GM21381 (cell line): ENCODE results near the gene SSR3.
"Not testable (repeated sequence)": the region's sequence is repeated elsewhere in the genome, so short reads cannot be mapped to it uniquely, and the experiment has no call there.

Experiments
- ATAC-seq: cut with Tn5 transposase; IDR thresholded peaks from one replicate; pipeline ENCODE4 v1.9.1; 2021; ENCODE audit warnings: mild to moderate bottlenecking, moderate library complexity; ENCODE audit not compliant: unreplicated experiment

Gene SSR3

DNA sequence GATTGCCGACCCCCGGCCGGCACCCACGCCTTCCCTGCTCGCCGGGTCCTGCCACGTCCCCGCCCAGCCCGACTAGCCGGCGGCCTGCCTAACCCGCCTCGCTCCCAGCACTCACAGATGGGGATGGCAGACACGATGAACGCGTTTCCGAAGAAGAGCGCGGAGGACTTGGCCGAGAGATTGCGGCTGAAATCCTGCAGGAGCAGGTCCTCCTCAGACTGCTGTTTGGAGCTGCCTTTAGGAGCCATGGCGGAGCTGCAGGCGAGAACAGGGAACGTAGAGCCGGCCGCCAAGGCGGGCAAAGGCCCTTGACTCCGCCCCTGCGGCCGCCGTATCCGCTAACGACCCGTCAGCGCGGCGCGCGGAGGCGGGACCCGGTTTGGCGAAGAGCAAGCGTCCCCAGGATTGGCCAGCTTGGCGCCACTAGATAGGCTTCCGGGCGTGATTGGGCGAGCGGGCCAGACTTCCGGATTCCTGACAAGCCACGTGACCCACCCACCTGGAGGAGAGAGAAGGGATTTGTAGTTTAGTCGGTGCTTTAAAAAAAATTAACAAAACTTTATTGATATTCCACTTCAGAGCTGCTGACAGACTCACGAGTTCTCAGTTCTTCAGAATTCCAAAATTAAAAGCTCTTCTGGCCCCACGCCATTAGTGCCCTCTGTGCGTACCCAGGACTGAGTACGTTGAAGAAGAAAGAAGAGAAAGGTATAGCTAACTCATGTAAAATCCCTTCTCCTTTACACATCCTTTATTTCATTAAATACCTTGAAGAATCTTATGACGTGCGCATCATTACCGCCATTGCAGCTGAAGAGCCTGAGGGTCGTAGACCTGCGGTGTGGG, at the start of gene SSR3:
Gene SSR3 (minus strand): TSS at position 276 of the 846 bp plus-strand sequence. CDS start 28 bp downstream, at position 248.
- peak; percentile 99 for ATAC-seq

DNA sequence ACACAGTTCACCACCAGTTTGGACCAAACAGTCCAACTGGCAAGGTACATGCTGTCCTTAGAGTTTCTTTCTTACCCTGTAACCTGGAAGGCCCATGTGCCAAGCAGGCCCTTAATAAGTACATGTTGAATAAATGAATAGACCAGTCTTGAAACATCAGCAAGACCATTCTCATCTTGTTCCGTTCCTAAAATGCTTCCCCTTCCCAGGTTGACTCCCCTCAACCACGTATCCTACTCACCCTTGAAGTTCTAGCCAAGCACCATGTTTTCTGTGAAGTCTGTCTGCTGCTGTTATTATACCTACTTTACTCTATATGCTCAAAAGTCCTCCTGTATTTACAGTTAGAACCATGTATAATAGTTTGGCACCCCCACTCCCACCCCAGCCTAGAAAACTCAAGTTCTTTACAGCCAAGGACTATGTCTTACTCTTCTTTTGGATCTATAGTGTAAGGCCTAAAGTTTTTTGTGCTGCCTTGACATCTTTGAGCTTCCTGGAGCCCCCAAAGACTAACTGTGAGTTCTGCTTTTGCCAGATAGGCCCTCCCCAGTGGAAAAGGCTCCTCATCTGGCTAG, 49.2 kb upstream of the SSR3 start:
- no peak for ATAC-seq

DNA sequence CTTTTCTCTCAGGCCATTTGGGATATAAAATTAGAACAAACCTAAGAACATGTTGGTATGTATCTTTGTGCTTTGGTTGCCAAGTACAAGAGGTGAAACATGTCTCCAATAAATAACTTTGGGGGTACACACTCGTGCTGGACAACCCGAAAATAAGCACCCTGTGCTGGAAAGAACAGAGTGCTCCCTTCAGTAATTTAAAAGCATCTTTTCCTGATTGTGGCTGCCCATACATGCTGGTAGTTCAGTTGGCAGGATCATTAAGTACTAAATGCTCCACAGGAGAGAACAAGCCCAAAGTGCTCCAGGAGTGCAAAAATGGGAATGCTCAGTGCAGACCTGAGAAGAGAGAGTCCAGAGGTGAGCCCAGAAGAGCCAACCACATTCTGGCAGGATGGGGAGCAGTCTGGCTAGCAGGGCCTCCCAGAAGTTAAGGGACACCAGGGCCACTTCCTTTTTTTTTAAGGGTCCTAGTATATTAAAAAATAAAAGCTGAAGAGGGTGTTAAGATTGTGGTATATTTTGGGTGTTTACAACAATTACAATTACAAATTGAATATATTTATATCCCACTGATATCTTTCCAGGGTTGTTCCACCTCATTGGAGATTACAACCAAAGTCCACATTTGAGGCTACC, 48.6 kb upstream of the SSR3 start:
- no peak for ATAC-seq

DNA sequence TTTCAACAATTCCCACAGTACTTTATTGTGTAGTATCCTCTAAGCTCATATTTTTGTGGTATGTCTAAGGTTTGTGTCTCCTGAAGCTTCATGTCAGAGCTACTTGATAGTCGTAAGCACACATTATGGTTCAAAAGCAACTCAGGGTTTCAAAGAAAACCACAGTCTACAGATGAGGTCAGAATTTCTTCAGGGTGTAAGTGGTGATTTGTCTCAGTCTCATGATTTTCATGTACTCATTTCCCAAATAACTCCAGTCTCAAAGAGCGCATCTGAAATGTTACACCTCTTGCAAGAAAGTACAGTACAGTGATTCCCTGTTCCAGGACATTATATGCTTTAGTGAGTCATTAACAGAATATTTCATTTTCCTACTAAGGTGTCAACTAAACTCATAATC, 47.5 kb upstream of the SSR3 start:
- peak; percentile 46 for ATAC-seq

DNA sequence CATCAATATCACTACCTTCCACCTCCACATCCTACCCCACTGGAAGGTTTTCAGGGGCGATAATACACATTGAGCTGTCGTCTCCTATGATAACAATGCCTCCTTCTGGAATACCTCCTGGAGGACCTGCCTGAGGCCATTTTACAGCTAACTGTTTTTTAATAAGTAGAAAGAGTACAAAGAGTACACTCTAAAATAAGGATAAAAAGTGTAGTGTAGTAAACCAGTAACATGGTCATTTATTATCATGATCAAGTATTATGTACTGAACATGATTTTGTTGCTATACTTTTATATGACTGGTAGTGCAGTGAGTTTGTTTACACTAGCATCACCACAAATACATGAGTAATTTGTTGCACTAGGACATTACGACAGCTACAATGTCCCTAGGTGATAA, 46.6 kb upstream of the SSR3 start:
- no peak for ATAC-seq

DNA sequence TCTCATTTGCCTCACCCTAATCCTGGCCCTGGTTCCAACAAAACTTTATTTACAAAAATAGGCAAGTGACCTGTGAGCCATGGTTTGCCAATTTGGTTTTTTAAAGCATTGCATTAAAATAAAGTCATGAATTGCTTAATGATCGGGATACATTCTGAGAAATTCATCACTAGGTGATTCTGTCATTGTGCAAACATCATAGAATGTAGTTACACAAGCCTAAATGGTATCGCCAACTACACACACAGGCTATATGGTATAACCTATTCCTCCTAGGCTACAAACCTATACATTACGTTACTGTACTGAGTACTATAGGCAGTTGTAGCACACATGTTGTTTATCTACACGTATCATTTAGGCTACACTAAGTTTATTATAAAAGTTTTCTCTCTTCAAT, 45.9 kb upstream of the SSR3 start:
- no peak for ATAC-seq

DNA sequence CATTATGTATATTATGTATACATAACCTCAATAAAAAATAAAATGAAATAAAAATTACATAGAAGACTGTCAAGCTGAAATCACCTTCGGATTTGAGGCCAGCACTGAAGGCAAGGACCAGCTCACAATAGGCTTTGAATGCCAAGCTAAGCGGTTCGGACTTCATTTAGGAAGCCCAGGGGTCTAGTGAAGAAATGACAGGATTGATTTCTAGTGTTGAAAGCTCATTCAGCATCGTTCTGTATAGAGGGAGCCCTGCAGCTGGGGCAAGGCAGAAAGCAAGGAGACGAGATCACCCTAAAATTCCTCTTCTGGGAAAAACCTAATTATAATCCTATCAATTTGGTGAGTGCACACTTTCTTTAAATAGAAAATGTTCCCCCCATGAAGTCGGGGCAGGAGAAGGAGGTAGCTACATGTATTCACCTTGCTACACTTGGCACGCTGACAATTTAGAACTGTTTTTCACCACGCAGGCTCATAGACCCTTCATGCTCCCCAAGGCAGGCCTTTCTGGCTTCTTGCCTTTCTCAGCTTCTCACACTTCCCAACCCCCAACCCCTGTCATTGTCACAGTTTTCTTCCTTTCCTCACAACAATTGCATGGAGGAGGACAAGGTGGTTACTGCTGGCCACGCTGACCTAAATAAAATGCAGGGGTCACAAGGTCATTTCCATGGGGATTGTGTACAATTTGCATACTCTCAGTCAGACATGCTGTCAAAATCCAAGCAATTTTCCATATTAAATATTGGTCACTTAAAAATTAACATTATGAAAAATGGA, 44.4 kb upstream of the SSR3 start:
- no peak for ATAC-seq

DNA sequence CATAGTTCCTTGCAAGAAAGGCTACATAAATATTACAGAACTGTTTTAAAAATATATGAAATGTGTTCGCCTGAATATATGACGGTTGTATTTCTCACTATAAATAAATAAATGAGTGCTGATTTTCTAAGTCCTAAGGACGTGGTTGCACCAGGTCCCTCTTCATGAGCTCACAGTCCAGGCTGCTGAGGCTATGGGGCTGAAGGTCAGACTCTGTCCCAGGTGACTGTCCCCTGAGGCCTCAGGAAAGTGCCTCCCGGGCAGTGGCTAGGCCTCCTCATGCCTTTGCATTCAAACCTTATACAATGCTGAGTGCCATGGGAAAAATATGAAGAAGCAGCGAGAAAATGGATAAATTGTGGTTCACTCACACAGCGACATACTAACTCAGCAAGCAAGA, 43.5 kb upstream of the SSR3 start:
- ATAC-seq, result no peak

DNA sequence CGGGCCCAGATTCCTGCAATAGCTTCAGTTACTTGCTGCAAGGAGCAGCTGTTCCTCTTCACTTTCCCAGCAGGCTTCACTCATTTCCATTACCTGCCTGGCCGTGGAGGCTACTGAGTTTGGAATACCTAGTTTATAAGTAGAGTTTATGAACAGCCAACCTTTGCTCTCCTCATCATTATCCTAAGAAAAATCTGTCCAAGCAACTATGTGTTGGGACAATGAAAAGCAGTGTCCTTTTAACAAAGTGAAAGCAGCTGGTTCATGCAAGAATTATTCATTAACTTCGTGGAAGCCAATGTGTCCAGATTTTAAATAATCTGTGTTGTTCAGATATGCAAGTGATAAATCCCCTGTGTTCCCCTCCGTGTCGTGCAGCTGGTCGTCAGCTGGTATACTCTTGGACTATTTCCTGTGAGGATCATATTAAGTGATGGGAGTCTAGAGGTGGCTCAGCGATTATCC, 39.3 kb upstream of the SSR3 start:
- no peak for ATAC-seq

DNA sequence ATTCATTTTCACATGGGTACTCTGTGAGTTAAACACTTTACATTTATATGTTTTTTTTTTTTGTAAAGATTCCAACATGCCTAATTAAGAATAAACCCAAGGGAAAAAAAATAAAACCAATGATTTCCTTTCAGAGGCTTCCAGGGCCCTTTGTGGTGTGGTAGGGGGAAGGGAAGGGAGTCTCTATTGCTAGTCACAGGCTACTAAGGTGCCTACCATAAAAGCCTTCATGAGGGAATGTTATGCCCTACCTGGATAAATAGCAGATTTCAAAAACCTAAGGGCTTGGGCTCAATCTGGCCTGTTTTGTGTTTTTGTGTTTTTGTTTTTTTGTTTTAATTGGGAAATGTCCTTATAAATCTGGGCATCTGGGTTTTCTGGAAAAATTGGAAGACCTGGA, 38.9 kb upstream of the SSR3 start:
- no peak for ATAC-seq

DNA sequence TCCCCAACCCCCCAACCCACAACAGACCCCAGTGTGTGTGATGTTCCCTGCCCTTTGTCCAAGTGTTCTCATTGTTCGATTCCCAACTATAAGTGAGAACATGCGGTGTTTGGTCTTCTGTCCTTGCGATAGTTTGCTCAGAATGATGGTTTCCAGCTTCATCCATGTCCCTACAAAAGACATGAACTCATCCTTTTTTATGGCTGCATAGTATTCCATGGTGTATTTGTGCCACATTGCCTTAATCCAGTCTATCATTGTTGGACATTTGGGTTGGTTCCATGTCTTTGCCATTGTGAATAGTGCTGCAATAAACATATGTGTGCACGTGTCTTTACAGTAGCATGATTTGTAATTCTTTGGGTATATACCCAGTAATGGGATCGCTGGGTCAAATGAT, 34.9 kb upstream of the SSR3 start:
- ATAC-seq, result not testable (repeated sequence)

DNA sequence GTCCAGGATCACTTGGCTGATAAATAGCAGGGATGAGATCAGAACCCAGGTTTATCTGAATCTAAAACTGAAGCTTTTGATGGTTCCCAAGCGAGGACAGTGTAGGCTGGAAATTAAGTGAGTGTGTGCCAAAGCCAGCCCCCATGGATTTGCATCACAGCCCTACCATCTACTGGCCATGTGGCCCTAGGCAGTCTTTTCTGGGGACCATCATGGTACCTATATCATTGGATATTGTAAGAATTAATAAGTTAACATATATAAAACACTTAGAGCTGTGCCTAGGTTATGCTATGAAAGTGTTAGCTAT, 32.8 kb upstream of the SSR3 start:
- ATAC-seq, result peak; percentile 10

DNA sequence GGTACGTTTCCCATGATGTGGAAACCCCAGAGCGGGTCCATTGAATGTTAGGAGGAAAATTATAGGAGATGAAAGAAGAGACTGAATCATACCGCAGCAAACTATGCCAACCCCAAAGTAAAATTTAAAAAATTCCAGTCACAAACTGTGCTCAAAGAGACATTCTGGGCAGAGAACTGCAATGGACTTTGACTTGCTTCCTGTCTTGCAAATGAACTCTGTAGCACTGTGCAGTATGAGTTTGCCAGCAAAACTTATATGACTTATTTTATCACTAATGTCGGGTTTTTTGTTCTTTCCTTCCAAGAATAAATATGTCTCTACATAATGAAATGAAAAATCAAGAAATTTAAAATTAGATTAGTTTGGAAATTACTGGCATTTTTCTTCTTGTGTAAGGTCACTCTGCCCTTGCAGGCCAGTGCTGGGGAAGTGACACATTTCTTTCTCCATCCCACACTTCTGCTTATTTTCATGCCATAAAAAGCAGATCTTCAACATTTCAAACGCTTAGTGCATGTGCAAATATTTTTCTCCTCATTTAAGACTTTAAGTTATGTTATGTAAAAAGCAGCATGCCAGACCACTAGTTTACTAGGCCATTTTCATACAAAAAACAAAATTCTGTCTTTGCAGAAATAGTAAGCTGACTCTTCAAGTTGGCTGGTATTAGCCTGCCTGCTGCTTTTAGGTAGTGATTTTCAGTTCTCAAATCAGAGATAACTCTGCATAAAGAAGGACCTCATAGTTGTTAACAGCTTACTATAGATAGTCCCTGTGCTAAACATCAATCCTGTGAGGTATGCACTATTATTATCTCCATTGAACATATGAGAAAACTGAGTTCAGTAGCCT, 32.2 kb upstream of the SSR3 start:
- ATAC-seq, result peak; percentile 58

DNA sequence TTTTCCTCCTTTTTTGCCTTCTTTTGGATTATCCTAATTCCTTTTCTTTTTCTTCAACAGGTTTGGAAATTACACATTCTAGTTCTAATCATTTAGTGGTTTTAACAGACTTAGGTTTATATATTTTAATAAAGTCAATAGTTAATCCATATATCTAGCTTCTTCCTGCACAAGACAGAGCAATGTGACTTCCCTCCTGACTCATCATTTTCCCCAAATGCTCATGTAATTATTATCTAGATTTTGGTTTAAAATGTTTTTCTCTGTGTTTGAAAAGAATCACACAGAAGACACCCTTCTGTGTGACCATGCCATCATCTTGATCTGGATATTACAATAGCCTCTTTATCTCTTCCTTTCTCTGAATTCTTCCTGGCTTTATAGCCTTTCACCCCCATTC, 28.6 kb upstream of the SSR3 start:
- no peak for ATAC-seq

DNA sequence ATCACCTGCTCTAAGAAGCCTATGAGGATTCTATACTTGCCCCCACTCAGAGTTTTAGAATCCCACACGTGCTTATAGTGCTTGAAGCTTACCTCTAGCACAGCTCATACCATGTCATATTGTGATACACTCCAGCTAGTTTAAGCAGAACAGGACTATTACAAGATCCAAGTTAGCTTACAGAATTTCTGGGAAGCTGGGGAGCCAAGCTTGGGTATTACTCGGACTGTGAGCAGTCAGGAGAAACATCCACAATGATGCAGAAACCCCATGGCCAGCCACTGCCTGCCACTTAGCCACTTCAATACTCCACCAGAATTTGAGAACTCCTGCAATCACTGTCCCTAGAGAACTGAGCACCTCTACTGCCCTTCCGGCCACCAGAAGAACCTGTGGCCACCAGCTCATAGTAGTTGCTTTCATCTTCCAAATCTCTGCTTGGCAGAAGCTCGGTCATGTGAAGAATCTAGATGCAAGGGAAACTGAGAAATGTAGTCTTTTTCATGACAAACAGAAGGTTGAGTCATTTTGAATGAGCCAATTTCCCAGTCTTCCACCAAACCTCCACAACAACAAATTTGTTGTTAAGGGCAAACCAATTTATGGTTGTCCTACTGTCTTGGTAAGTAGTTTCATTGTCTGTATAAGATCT, 27.7 kb upstream of the SSR3 start:
- no peak for ATAC-seq

DNA sequence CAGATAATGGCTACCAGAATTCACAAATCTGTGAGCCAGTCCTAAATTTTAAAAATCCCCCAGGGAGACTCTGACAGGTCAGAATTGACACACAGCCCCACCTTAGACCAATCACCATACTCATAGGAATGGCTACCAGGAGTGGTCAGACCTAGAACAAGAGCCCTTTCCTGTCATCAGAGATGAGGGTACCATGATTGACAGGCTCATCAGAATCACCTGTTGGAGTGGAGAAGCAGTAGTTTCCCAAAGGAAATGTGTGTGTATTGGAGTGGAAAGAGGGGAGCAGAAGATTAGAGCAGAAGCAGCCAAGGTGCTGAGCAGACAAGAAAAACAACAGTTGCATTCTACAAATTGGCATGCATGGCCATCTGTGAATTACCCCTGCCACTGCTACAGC, 27.0 kb upstream of the SSR3 start:
- ATAC-seq, result no peak

DNA sequence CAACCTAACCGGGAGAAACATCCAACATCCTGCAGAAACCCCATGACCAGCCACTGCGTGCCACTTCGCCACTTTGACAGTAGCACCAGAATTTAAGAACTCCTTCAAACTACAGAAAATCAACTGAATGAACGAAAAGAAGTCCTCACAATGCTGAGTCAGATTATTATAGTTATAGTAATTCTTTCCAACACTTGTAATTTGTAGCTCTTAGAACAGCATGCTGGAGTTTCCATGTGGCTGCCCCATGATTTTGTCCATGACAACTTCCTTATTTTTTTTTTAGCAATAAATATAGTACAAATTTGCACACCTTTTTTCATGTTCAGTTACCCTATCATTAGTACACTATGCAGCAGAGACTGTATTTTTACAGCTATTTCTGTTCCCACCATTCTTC, 26.1 kb upstream of the SSR3 start:
- no peak for ATAC-seq

DNA sequence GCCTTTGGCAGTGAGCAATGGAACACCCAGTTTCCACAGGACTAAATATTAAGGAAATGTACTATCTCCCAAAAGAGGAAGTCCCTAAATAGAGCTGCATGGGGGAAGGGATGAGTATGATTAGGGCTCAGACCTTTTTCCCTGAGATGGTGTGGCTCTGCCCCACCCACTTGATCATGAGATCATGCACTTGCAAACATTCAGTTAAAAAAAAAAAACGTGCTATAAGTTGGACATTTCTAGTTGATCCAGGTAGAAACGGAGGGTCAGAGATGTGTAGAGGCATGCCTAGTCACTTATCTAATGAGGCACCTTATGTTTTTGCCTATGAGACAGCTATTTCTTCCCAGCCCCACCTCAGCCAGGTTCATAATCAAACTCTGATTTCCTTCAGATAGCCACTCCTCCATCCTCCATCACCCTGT, 24.5 kb upstream of the SSR3 start:
- no peak for ATAC-seq

DNA sequence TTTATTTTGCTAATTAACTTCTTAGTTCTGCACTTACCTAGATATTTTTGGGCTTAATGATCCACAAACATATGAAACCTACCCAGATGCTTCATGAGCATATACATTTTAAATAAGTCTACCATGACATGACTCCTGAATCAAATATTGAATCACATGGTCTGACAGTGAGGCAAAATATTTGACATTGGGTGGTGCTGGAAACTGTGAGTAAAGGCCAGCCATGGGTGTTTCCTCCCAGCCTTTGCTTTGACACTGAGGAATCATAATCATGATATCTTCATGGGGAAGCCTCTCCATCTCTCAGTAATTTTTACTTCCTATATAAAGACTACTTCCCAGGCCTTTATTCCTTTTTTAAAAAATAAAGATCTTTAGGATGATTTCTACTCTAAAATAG, 22.8 kb upstream of the SSR3 start:
- no peak for ATAC-seq
